CD14-positive monocyte (primary cell): Measurements from ENCODE around the gene KBTBD13. TPM values are rescaled to one million over a fixed set of nuclear protein-coding genes. Genes with fewer than 3 reads are reported as not detected.

Source experiments
- DNase-seq, 3 donors: peaks; one replicate each; pipeline ENCODE4 v3.0.0-alpha.2; 2011 to 2022
- H2AFZ ChIP-seq: 2 replicates; pipeline ENCODE4 v1.6.0; 2012; ENCODE audit warnings: mild to moderate bottlenecking, low read depth, low read length, inconsistent platforms; ENCODE audit not compliant: insufficient read depth, poor library complexity, severe bottlenecking
- H3K27ac ChIP-seq, 2 donors: 1 replicate in 1 of 2; 2 replicates in 1 of 2; pipeline ENCODE4 v1.5.1; 2012 to 2013; ENCODE audit warnings: low read length in 2 of 2, control low read depth in 1 of 2, inconsistent platforms in 1 of 2, low read depth in 1 of 2, mild to moderate bottlenecking in 1 of 2
- H3K27me3 ChIP-seq, 2 donors: one replicate each; pipeline versions ENCODE4 v1.6.0 to v1.6.1; 2011 to 2013; ENCODE audit warnings: low read length in 2 of 2; ENCODE audit not compliant: control insufficient read depth in 2 of 2, insufficient read depth in 2 of 2
- H3K36me3 ChIP-seq, 2 donors: replicated peaks in 1 of 2; 1 replicate in 1 of 2; 2 replicates in 1 of 2; pipeline versions ENCODE4 v1.5.1 to v1.6.1; 2012 to 2013; ENCODE audit warnings: low read length in 2 of 2, control low read depth in 1 of 2, inconsistent platforms in 1 of 2, mild to moderate bottlenecking in 1 of 2; ENCODE audit not compliant: insufficient read depth in 2 of 2, control insufficient read depth in 1 of 2
- H3K4me1 ChIP-seq, 2 donors: 1 replicate in 1 of 2; 2 replicates in 1 of 2; pipeline versions ENCODE4 v1.5.1 to v1.6.1; 2012 to 2013; ENCODE audit warnings: low read length in 2 of 2, control low read depth in 1 of 2, inconsistent platforms in 1 of 2, mild to moderate bottlenecking in 1 of 2, moderate library complexity in 1 of 2; ENCODE audit not compliant: insufficient read depth in 2 of 2, control insufficient read depth in 1 of 2
- H3K4me2 ChIP-seq: replicated peaks from 2 replicates; pipeline ENCODE3; 2012; ENCODE audit warnings: low read length, moderate library complexity, mild to moderate bottlenecking; ENCODE audit not compliant: poor library complexity, severe bottlenecking; ENCODE audit errors: extremely low read depth
- H3K4me3 ChIP-seq, 3 experiments: fragments of 200-600 bp in 1 of 3; sonication (generic) in 1 of 3; replicated peaks in 1 of 3; 1 replicate in 2 of 3; 2 replicates in 1 of 3; pipeline ENCODE4 v1.5.1; 2011 to 2013; ENCODE audit warnings: low read length in 3 of 3, mild to moderate bottlenecking in 3 of 3, control low read depth in 2 of 3, low read depth in 2 of 3, inconsistent platforms in 1 of 3, moderate library complexity in 1 of 3
- H3K79me2 ChIP-seq: 2 replicates; pipeline ENCODE4 v1.6.0; 2012; ENCODE audit warnings: mild to moderate bottlenecking, control low read depth, inconsistent platforms, low read length, moderate library complexity; ENCODE audit not compliant: insufficient read depth
- H3K9ac ChIP-seq: 2 replicates; pipeline ENCODE4 v1.6.0; 2017; ENCODE audit warnings: low read length, mild to moderate bottlenecking; ENCODE audit not compliant: insufficient read depth, poor library complexity, severe bottlenecking
- H3K9me3 ChIP-seq, 2 donors: replicated peaks in 1 of 2; 1 replicate in 1 of 2; 2 replicates in 1 of 2; pipeline versions ENCODE4 v1.5.1 to v1.6.1; 2012 to 2013; ENCODE audit warnings: low read length in 2 of 2, control low read depth in 1 of 2; ENCODE audit not compliant: control insufficient read depth in 1 of 2, insufficient read depth in 1 of 2
- H4K20me1 ChIP-seq: 2 replicates; pipeline ENCODE4 v1.6.0; 2012; ENCODE audit warnings: mild to moderate bottlenecking, low read length, control low read depth, moderate library complexity; ENCODE audit not compliant: insufficient read depth
- H3K27ac Mint-ChIP-seq, 7 donors: one replicate each; pipeline ENCODE4 v1.8.0; 2020; ENCODE audit warnings: mild to moderate bottlenecking in 7 of 7, mixed read lengths in 7 of 7, moderate library complexity in 6 of 7, inconsistent platforms in 2 of 7
- H3K27me3 Mint-ChIP-seq, 3 donors: one replicate each; pipeline ENCODE4 v1.8.0; 2021 to 2022; ENCODE audit warnings: low read depth in 3 of 3, mild to moderate bottlenecking in 3 of 3, mixed read lengths in 3 of 3, moderate library complexity in 3 of 3, inconsistent platforms in 1 of 3
- H3K36me3 Mint-ChIP-seq, 2 donors: one replicate each; pipeline ENCODE4 v1.8.0; 2020; ENCODE audit warnings: mixed read lengths in 2 of 2, inconsistent platforms in 1 of 2, mild to moderate bottlenecking in 1 of 2
- H3K4me1 Mint-ChIP-seq: one replicate; pipeline ENCODE4 v1.8.0; 2020; ENCODE audit warnings: mild to moderate bottlenecking, mixed read lengths
- H3K4me3 Mint-ChIP-seq, 2 donors: one replicate each; pipeline ENCODE4 v1.8.0; 2020; ENCODE audit warnings: mild to moderate bottlenecking in 2 of 2, mixed read lengths in 2 of 2, moderate library complexity in 1 of 2
- H3K9me3 Mint-ChIP-seq, 7 donors: one replicate each; pipeline ENCODE4 v1.8.0; 2020 to 2022; ENCODE audit warnings: mixed read lengths in 7 of 7, mild to moderate bottlenecking in 6 of 7, moderate library complexity in 6 of 7, inconsistent platforms in 2 of 7
- CTCF ChIP-seq: fragments of 200-600 bp; IDR thresholded peaks from one replicate; pipeline ENCODE4 v1.8.0; 2022; ENCODE audit warnings: antibody characterized with exemption, mild to moderate bottlenecking
- WGBS: methylation state at CpG from one replicate; pipeline ENCODE4 v1.1.5; 2013; ENCODE audit warnings: missing lambda C conversion rate; ENCODE audit not compliant: insufficient coverage; 5-methylcytosine and 5-hydroxymethylcytosine counted together
- intact Hi-C, 2 donors: fragments of 100-400 bp; cut with micrococcal nuclease; formaldehyde crosslinking; loops; one replicate each; pipeline versions ENCODE4 v1.15.0 to v1.15.1; 2023
- polyA plus RNA-seq, 3 donors: library from polyadenylated mRNA; depleted of rRNA in 1 of 3; unstranded in 2 of 3; stranded (reverse) in 1 of 3; fragments of 300-500 nt in 2 of 3; fragments of >200 nt in 1 of 3; fragmentation: Illumina TruSeq in 2 of 3; gene quantifications; 1 replicate in 2 of 3; 2 replicates in 1 of 3; pipeline ENCODE4 v1.2.3, GENCODE V29; 2012 to 2021

Gene KBTBD13
- polyA plus RNA-seq, 3 donors = not detected

DNA sequence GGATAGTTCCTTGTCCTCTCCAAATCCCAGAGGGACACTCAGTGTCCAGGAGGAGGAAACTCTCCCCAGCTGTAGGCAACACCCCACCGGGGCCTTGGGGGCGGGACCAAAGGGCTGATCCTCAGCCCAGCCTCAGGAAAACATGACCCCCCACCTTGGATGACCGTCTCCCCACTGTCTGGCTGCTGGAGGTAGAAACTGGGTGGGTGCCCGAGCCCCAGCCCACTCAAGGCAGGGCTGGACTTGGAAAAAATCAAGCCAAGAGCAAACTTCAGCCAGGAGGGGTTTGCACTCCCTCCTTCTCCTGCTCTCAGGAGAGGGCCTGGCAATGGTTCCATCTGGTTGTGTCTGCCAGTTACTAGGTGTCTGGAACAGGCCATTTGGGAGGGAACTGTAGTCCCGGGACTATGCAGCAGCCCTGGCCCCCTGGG lies 5.2 kb upstream of the KBTBD13 start:
- H3K4me3 ChIP-seq = no peak overlapping the region
- H3K27ac ChIP-seq = no peak overlapping the region
- intact Hi-C loops = no loop called here
- H3K4me1 Mint-ChIP-seq = peaks cover 3% of the 10 kb centered on the region
- H3K27me3 ChIP-seq = peaks cover 24 to 27% of the 10 kb centered on the region in 2 donors
- H3K4me1 ChIP-seq = peaks cover 0 to 8% of the 10 kb centered on the region in 2 donors
- no peak overlapping the region for H2AFZ ChIP-seq
- 88% methylated on average over 3 of the region's 5 CpGs for WGBS
- no peaks in the 10 kb centered on the region for H4K20me1 ChIP-seq
- H3K4me3 Mint-ChIP-seq = no peak overlapping the region
- H3K4me2 ChIP-seq = no peak overlapping the region
- H3K9me3 Mint-ChIP-seq = peaks cover 0 to 9% (median 1%) of the 10 kb centered on the region in 7 donors
- H3K27me3 Mint-ChIP-seq = peaks cover 32 to 46% (median 41%) of the 10 kb centered on the region in 3 donors
- no peaks in the 10 kb centered on the region for H3K36me3 ChIP-seq
- no peaks in the 10 kb centered on the region for H3K79me2 ChIP-seq
- TF ChIP-seq CTCF = no peak
- peaks cover 0 to 8% of the 10 kb centered on the region in 2 donors for H3K9me3 ChIP-seq
- no peak overlapping the region for H3K27ac Mint-ChIP-seq
- no peak for DNase-seq
- H3K36me3 Mint-ChIP-seq = peaks cover 0 to 6% of the 10 kb centered on the region in 2 donors
- no peak overlapping the region for H3K9ac ChIP-seq

DNA sequence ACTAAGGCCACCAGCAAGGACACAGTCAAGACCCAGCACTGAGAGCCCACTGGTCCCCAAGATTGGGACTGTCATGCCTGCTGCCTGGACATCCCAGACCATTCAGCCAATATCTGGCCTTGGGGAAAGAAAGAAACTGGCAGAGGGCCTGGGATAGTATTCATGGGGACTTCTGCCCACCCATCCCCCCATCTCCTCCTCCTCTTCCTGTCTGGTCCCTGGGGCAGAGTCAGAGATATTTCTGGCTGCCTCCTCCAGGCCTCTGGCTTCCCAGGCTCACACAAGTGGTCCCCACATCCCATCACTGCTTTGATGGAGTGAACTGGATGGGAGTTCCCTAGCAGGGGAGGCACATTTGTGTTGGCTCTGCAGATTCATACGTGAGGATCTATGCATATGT lies 4.5 kb upstream of the KBTBD13 start:
- H4K20me1 ChIP-seq = no peaks in the 10 kb centered on the region
- peaks cover 3% of the 10 kb centered on the region for H3K4me1 Mint-ChIP-seq
- H3K4me3 ChIP-seq = no peak overlapping the region
- WGBS = no CpG with 5 or more reads among the region's 1 CpG
- no peak for TF ChIP-seq CTCF
- H3K27ac ChIP-seq = no peak overlapping the region
- H3K79me2 ChIP-seq = no peaks in the 10 kb centered on the region
- peaks cover 0 to 7% of the 10 kb centered on the region in 2 donors for H3K36me3 Mint-ChIP-seq
- H3K9me3 ChIP-seq = peaks cover 0 to 4% of the 10 kb centered on the region in 2 donors
- no peak overlapping the region for H2AFZ ChIP-seq
- H3K4me1 ChIP-seq = peaks cover 0 to 8% of the 10 kb centered on the region in 2 donors
- H3K4me3 Mint-ChIP-seq = no peak overlapping the region
- no peak for DNase-seq
- peaks cover 29 to 44% (median 36%) of the 10 kb centered on the region in 3 donors for H3K27me3 Mint-ChIP-seq
- no peak overlapping the region for H3K27ac Mint-ChIP-seq
- H3K4me2 ChIP-seq = no peak overlapping the region
- peaks cover 19 to 24% of the 10 kb centered on the region in 2 donors for H3K27me3 ChIP-seq
- intact Hi-C loops = no loop called here
- peaks cover 0 to 9% (median 3%) of the 10 kb centered on the region in 7 donors for H3K9me3 Mint-ChIP-seq
- no peaks in the 10 kb centered on the region for H3K36me3 ChIP-seq
- no peak overlapping the region for H3K9ac ChIP-seq
